WTC11 (cell line): ENCODE data around the gene ZNF568.

Experiments used
- CREB1 ChIP-seq: sonication (generic); formaldehyde crosslinking; IDR thresholded peaks from 2 replicates; pipeline ENCODE4 v1.8.0; 2023; ENCODE audit warnings: mild to moderate bottlenecking, missing genetic modification reagents
- TP53 ChIP-seq: sonication (generic); formaldehyde crosslinking; IDR thresholded peaks from 2 replicates; pipeline ENCODE4 v1.8.1; 2023; ENCODE audit warnings: mild to moderate bottlenecking, missing genetic modification reagents
- TF ChIP-seq, protein P1 (sequence below): fragments of 200-600 bp; IDR thresholded peaks from 2 replicates; pipeline ENCODE4 v1.8.0; 2022; ENCODE audit warnings: antibody characterized with exemption
- TF ChIP-seq, protein P2 (sequence below): sonication (generic); formaldehyde crosslinking; IDR thresholded peaks from 2 replicates; pipeline ENCODE4 v1.8.1; 2023; ENCODE audit warnings: mild to moderate bottlenecking, missing genetic modification reagents, borderline replicate concordance
- TF ChIP-seq, protein P3 (sequence below): fragments of 250-450 bp; sonication (Bioruptor Pico); IDR thresholded peaks from 2 replicates; pipeline ENCODE4 v1.9.0; 2021; ENCODE audit warnings: moderate library complexity, mild to moderate bottlenecking, inconsistent platforms, borderline replicate concordance

DNA sequence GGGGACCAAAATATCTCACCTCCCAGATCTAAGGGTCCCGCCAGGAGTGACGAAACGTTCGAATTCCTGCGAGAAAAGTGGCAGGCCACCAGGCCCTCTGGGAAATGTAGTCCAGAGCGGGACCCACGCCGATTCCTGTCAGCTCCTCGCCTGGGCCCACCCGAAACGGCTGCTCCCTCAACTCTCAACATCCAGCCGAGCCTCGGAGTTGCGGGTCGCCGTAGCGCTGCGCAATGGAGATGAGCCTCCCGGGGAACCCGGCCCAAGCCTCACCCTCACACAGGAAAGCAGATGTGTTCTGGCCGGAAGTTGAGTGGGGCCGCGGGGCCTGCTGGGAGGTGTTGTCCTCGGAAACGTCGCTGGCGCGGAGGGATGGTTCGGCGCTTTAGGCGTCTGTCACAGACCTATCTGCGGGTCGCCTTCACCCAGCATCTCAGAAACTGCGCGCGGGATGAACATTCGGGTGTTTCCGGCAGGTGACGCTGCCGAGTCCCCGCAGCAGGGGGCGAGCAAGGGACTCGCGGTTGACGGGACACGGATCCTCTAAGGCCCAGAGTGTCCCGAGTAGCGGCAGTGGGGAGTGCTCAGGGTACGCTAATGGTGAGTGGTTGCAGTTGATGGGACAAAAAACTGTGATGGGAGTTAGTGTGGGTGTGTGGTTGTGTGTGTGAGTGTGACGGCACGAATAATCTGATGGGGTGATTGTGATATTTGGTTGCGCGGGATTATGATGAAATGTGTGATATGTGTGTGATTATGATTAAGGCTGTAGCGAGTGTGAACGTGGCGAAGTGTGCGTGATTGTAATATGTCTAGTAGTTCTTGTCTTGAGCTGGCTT lies at the start of gene ZNF568, which contains the start of gene ZNF829:
- TF ChIP-seq, protein P1, sequence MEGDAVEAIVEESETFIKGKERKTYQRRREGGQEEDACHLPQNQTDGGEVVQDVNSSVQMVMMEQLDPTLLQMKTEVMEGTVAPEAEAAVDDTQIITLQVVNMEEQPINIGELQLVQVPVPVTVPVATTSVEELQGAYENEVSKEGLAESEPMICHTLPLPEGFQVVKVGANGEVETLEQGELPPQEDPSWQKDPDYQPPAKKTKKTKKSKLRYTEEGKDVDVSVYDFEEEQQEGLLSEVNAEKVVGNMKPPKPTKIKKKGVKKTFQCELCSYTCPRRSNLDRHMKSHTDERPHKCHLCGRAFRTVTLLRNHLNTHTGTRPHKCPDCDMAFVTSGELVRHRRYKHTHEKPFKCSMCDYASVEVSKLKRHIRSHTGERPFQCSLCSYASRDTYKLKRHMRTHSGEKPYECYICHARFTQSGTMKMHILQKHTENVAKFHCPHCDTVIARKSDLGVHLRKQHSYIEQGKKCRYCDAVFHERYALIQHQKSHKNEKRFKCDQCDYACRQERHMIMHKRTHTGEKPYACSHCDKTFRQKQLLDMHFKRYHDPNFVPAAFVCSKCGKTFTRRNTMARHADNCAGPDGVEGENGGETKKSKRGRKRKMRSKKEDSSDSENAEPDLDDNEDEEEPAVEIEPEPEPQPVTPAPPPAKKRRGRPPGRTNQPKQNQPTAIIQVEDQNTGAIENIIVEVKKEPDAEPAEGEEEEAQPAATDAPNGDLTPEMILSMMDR = peak; percentile 45; the same call in 1 of the 2 replicates
- TF ChIP-seq CREB1 (CRISPR knock-in tag) (no peak), TP53 (CRISPR knock-in tag) (peak; percentile 48; the same call in 1 of the 2 replicates)
- TF ChIP-seq, protein P2, sequence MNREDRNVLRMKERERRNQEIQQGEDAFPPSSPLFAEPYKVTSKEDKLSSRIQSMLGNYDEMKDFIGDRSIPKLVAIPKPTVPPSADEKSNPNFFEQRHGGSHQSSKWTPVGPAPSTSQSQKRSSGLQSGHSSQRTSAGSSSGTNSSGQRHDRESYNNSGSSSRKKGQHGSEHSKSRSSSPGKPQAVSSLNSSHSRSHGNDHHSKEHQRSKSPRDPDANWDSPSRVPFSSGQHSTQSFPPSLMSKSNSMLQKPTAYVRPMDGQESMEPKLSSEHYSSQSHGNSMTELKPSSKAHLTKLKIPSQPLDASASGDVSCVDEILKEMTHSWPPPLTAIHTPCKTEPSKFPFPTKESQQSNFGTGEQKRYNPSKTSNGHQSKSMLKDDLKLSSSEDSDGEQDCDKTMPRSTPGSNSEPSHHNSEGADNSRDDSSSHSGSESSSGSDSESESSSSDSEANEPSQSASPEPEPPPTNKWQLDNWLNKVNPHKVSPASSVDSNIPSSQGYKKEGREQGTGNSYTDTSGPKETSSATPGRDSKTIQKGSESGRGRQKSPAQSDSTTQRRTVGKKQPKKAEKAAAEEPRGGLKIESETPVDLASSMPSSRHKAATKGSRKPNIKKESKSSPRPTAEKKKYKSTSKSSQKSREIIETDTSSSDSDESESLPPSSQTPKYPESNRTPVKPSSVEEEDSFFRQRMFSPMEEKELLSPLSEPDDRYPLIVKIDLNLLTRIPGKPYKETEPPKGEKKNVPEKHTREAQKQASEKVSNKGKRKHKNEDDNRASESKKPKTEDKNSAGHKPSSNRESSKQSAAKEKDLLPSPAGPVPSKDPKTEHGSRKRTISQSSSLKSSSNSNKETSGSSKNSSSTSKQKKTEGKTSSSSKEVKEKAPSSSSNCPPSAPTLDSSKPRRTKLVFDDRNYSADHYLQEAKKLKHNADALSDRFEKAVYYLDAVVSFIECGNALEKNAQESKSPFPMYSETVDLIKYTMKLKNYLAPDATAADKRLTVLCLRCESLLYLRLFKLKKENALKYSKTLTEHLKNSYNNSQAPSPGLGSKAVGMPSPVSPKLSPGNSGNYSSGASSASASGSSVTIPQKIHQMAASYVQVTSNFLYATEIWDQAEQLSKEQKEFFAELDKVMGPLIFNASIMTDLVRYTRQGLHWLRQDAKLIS (CRISPR knock-in tag) = no peak
- TF ChIP-seq, protein P3, sequence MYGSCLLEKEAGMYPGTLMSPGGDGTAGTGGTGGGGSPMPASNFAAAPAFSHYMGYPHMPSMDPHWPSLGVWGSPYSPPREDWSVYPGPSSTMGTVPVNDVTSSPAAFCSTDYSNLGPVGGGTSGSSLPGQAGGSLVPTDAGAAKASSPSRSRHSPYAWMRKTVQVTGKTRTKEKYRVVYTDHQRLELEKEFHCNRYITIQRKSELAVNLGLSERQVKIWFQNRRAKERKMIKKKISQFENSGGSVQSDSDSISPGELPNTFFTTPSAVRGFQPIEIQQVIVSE (CRISPR knock-in tag) = no peak
